Mammary epithelial cell (primary cell): ENCODE data around the gene SORCS3.

Experiments
- CTCF ChIP-seq, 2 donors: IDR thresholded peaks in 1 of 2; conservative IDR thresholded peaks in 1 of 2; 2 replicates each; pipeline ENCODE4 v1.5.1; 2011 to 2012; ENCODE audit warnings: inconsistent platforms in 2 of 2, low read length in 2 of 2, mild to moderate bottlenecking in 2 of 2, control low read depth in 1 of 2, low read depth in 1 of 2; ENCODE audit not compliant: insufficient read depth in 1 of 2; ENCODE audit errors: extremely low read depth in 1 of 2
- EZH2 ChIP-seq: IDR thresholded peaks from 2 replicates; pipeline ENCODE4 v1.6.1; 2012; ENCODE audit warnings: low read length, inconsistent platforms, borderline replicate concordance

DNA sequence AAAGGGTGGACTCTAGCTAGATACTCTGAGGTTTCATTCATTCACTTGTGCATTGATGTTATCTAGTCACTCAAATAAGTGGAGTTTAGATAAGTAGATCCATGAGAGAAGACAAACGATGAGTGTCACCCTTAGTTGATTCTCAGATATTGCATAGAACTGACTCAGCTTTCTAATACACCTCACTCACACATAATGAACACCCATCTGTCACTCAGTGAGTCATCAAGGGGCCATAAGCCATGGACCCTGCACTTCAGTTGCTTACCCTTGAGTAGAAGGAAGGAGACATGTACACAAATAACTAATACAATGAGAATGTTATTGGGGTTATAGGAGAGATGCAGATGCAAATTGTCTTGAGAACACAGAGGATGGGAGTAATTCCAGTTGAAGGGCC lies 163.8 kb downstream of the SORCS3 start:
- TF ChIP-seq CTCF (conservative IDR thresholded peaks at IDR 0.05 in 1 of 2, IDR thresholded peaks at IDR 0.05 in 1 of 2; ENCODE audit: extremely low read depth in 1 of 2, insufficient read depth in 1 of 2, low read depth in 1 of 2, low read length in 2 of 2) = no peak
- no peak for TF ChIP-seq EZH2
